Type B pancreatic cell (in vitro differentiated cells): ENCODE results near the gene RILPL1. TPM values are rescaled to one million over a fixed set of nuclear protein-coding genes. Genes with fewer than 3 reads are reported as not detected.
A peak's percentile ranks its signal among the peaks of the same experiment; 100 is the strongest.
"Not testable (repeated sequence)": the region's sequence is repeated elsewhere in the genome, so short reads cannot be mapped to it uniquely, and the experiment has no call there.

Source experiments
- DNase-seq: peaks from one replicate; pipeline ENCODE4 v3.0.0; 2021; ENCODE audit warnings: mixed read lengths; ENCODE audit not compliant: unreplicated experiment; ENCODE audit errors: extremely low spot score
- H3K27ac Mint-ChIP-seq: 2 replicates; pipeline ENCODE4 v1.8.0; 2021; ENCODE audit warnings: mild to moderate bottlenecking, mixed read lengths
- H3K27me3 Mint-ChIP-seq: 2 replicates; pipeline ENCODE4 v1.8.0; 2021; ENCODE audit warnings: mixed read lengths
- H3K36me3 Mint-ChIP-seq: 2 replicates; pipeline ENCODE4 v1.8.0; 2021; ENCODE audit warnings: mixed read lengths
- H3K4me1 Mint-ChIP-seq: one replicate; pipeline ENCODE4 v1.8.0; 2021; ENCODE audit warnings: mixed read lengths; ENCODE audit not compliant: unreplicated experiment
- H3K4me3 Mint-ChIP-seq: 2 replicates; pipeline ENCODE4 v1.8.0; 2021; ENCODE audit warnings: mild to moderate bottlenecking, mixed read lengths
- H3K9me3 Mint-ChIP-seq: 2 replicates; pipeline ENCODE4 v1.8.0; 2021; ENCODE audit warnings: mixed read lengths
- CTCF ChIP-seq: fragments of 200-600 bp; sonication (generic); conservative IDR thresholded peaks from 2 replicates; pipeline ENCODE4 v1.5.0; 2021; ENCODE audit warnings: antibody characterized with exemption, mild to moderate bottlenecking
- total RNA-seq: library from RNA; stranded (reverse); gene quantifications from 2 replicates; pipeline ENCODE4 v1.2.1, GENCODE V29; 2021; ENCODE audit warnings: low replicate concordance

RILPL1 gene
- total RNA-seq, 1 donor from 2014 or later = 18.9 TPM

GRCh38 chr12:123436017-123436964 lies 97.2 kb downstream of the RILPL1 start, which contains the start of gene RILPL2:
Gene RILPL2 (minus strand): TSS chr12:123436684. CDS start chr12:123436420, 264 bp downstream.
- no peak for TF ChIP-seq CTCF
- no peaks in the 10 kb centered on the region for H3K9me3 Mint-ChIP-seq
- H3K4me1 Mint-ChIP-seq = no peaks in the 10 kb centered on the region
- H3K27ac Mint-ChIP-seq = peak within 1 kb of the TSS; percentile 26
- peaks cover under 1% of the 10 kb centered on the region for H3K36me3 Mint-ChIP-seq
- peak within 1 kb of the TSS; percentile 89 for H3K4me3 Mint-ChIP-seq
- H3K27me3 Mint-ChIP-seq = no peaks in the 10 kb centered on the region
- DNase-seq = peak; percentile 84

- H3K27me3 Mint-ChIP-seq = no peaks in the 10 kb centered on the region
- no peak overlapping the region for H3K27ac Mint-ChIP-seq
- no peaks in the 10 kb centered on the region for H3K9me3 Mint-ChIP-seq
- no peak for TF ChIP-seq CTCF
- H3K36me3 Mint-ChIP-seq = peaks cover 4% of the 10 kb centered on the region
- peak overlapping the region; percentile 89 for H3K4me3 Mint-ChIP-seq
- DNase-seq = no peak
- H3K4me1 Mint-ChIP-seq = no peaks in the 10 kb centered on the region
These were observed 97.9 kb downstream of the RILPL1 start for GRCh38 chr12:123435636-123436016.

- TF ChIP-seq CTCF = no peak
- no peak for DNase-seq
- no peak overlapping the region for H3K27ac Mint-ChIP-seq
- H3K36me3 Mint-ChIP-seq = peaks cover 4% of the 10 kb centered on the region
- H3K27me3 Mint-ChIP-seq = no peaks in the 10 kb centered on the region
- no peaks in the 10 kb centered on the region for H3K9me3 Mint-ChIP-seq
- no peak overlapping the region for H3K4me3 Mint-ChIP-seq
- H3K4me1 Mint-ChIP-seq = no peaks in the 10 kb centered on the region
These were observed 99.9 kb downstream of the RILPL1 start for GRCh38 chr12:123433615-123434014.

GRCh38 chr12:123431951-123432817 lies 101.3 kb downstream of the RILPL1 start:
- DNase-seq, H3K4me3 Mint-ChIP-seq, H3K27me3 Mint-ChIP-seq, H3K27ac Mint-ChIP-seq, H3K36me3 Mint-ChIP-seq, H3K4me1 Mint-ChIP-seq, H3K9me3 Mint-ChIP-seq: not testable (repeated sequence)

GRCh38 chr12:123429101-123429500 lies 104.4 kb downstream of the RILPL1 start:
- not testable (repeated sequence) for H3K4me3 Mint-ChIP-seq, H3K4me1 Mint-ChIP-seq, H3K9me3 Mint-ChIP-seq, H3K27ac Mint-ChIP-seq, H3K27me3 Mint-ChIP-seq, DNase-seq, H3K36me3 Mint-ChIP-seq

- Mint-ChIP-seq H3K9me3 (no peaks in the 10 kb centered on the region), H3K27ac (no peak overlapping the region), H3K4me3 (no peak overlapping the region), H3K4me1 (no peaks in the 10 kb centered on the region), H3K27me3 (no peaks in the 10 kb centered on the region), H3K36me3 (peaks cover 4% of the 10 kb centered on the region)
- DNase-seq = no peak
- TF ChIP-seq CTCF = no peak
These were observed 104.9 kb downstream of the RILPL1 start for GRCh38 chr12:123428591-123428990.
